IPS-18c (cell line): ENCODE measurements around the gene NAA80.

Experiments used
- H3K4me3 ChIP-seq: 2 replicates; pipeline ENCODE4 v1.7.0; 2013; ENCODE audit warnings: low read depth, mild to moderate bottlenecking, low read length, moderate library complexity; ENCODE audit not compliant: insufficient read depth
- H3K9me3 ChIP-seq: one replicate; pipeline ENCODE4 v1.6.1; 2013; ENCODE audit warnings: mild to moderate bottlenecking, low read length, moderate library complexity; ENCODE audit not compliant: control insufficient read depth, insufficient read depth

NAA80 gene

DNA sequence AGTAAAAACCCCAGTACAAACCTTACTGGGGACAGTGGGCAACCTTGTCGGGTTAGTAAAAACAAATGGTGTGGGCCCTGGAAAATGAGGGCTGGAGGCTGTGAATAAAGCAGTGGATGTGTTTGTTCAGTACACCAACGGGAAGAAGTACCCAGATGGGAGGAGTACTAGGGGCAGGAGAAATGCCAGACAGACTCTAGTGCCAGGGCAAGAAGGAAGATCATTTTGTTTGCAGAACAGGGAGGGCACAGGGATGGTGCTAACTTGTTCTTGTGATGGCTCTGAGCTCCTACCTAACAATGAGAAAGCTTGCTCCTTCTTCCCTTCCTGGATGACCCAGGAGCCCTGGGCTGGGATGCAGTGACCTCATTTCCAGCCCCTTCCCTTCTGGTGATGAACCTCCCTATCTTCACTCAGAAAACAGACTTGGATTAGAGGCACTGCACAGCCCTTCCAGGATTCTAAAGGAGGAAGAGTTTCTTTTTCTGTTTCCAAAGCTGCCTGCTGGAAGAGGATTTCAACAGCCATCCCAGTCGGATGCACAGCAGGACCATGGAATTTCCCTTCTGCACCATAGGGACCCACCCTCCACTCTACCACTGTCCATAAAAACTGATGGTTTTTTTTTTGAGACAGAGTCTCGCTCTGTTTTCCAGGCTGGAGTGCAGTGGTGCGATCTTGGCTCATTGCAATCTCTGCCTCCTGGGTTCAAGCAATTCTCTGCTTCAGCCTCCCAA lies 35.3 kb upstream of the NAA80 start:
- Histone ChIP-seq H3K4me3 (no peak overlapping the region; the same call in 1 of the 2 replicates), H3K9me3 (no peaks in the 10 kb centered on the region)

DNA sequence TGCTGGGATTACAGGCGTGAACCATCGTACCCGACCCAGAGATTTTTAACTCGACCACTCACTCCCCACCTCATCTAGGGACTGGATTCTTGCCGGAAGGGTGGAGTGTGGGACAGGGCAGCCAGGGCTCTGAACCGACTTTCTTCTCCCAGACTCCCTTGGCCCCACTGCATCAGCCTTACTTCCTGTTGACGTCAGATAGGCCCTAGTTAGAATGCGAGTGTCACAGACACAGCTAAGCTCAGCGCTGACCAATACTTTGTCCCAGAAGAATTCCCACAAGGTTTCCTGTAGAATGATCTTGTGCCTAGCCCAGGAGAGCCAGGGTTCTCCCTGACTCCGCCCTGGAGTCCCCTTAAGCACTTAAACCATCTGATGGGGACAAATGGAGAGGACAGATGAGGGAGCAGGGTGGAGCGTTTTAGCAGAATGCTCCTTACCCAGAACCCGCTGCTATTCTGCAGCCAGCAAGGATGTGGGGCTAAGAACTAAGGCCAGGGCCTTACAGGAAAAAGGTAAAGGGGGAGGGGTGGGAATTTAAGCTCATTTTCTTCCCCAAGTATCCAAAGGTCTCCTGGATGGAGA lies 34.6 kb upstream of the NAA80 start:
- no peak overlapping the region for H3K4me3 ChIP-seq

DNA sequence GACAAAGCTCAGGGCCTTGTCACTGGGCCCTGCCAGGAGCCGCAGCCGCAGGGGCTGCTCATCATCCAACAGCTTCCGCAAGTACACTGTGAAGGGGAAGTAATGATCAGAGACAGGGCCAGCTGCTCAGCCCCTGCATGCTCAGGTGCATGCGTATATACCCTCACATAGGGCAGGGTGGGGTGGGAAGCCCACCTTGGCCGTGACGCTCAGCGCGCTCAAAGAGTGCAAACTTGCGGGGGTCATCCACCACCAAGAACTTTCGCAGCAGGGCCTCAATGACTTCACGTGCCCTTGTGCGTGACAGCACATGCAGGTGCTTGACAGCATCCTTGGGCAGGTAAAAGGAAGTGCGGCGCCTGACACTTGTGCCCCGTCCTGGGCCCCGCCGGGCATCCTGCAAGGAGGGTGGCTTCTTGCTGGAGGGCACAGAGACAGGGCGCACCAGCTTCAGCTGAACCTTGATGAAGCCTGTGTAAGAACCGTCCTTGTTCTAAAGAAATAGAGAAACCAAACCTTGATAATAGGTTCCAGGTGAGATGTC lies 32.2 kb upstream of the NAA80 start:
- peaks cover 8% of the 10 kb centered on the region for H3K9me3 ChIP-seq
- H3K4me3 ChIP-seq: no peak overlapping the region

More for the DNA sequence above, 34.6 kb upstream of the NAA80 start:
- H3K9me3 ChIP-seq: no peaks in the 10 kb centered on the region

DNA sequence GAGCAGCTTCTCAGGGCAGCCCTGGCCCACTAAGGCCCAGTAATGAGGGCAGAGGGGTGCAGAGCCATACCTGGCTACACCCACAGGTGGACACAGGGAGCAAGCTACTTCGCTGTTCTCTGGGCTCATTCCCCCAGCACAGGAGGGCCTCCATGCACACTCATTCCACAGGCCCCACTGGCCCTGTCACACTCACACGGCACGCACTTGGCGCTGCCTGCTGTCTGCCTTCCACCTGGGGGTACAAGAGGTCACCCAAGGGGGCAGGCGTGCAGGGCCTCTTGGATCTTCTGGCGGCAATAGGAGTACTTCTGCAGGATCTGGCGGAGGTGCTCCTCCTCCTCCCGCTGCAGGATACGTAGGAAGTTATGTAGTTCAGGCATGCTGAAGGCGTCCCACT lies 31.1 kb upstream of the NAA80 start:
- Histone ChIP-seq H3K4me3 (no peak overlapping the region), H3K9me3 (peaks cover 8% of the 10 kb centered on the region)

DNA sequence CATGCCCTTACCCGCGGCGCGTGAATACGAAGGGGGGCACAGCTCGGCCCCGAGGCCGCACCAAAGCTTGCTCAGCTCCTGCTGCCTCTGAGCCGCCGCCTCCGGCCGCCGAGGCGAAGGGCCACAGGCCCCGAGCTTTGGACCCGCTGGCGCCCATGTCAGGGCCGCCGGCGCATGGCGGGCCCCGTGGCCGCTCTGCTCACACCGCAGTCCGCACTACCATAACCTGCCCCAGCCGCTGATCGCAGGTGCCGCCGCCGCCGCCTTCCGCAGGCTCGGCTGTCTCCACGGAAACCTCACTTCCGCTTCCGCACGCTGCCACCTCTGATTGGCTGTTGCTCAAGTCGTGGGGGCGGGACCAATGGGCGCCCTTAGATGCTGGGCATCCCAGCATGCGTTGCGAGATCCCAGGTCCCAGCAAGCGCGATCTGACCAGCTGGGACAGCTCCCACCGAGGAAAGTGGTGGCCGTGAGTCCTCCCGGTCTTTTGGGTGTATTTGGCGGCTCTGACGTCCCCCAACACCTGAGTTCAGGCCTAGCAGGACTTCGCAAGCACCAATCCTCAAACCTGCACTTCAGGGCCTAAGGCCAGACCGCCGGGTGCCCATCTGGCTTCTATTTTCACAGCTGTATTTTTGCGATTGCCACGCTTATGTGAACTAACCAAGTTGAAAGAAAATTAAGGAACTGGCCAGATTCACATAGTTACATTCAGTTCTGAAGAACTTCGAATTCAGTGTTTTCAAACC lies 28.9 kb upstream of the NAA80 start, which contains the start of gene TUSC2:
Gene TUSC2 (minus strand): TSS at position 281 of the 749 bp plus-strand sequence. CDS start 124 bp downstream, at position 157.
- peaks cover 8% of the 10 kb centered on the region for H3K9me3 ChIP-seq
- peak within 1 kb of the TSS; percentile 91 for H3K4me3 ChIP-seq

DNA sequence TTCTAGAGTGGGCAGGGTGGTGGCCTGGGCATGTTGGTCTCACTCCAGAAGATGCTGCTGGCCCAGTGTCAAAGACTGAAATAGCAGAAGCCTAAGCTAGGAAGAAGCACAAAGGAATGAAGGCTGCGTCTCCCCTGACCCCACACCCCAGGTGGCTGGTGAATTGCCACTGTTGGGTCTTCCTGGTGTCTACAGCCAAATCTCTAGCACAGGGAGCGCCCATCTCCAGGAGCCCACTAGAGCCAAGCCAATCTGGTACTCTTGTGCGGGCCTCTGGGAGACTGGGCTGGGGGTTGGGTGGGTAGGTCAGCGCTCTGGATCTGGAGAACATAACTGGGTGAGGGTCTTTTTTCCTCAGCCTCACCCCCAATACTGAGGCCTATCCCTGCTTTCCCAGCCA lies 27.9 kb upstream of the NAA80 start:
- peaks cover 8% of the 10 kb centered on the region for H3K9me3 ChIP-seq

DNA sequence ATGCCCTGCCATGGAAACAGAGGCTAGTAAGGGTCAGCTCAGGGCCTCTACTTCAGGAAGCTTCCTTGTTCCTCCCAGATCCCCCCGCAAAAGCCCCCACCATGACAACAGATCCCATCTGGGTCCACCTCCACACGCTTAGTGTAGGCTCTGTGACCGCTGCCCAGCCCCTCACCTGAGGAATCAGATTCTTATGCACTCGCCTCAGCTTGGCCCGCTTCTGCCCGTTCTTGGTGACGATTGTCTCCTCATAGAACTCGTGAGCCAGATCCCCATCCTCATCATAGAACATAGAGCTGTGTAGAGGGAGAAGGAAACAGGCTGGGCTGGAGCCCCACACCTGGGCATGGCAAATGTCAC lies 27.0 kb upstream of the NAA80 start:
- no peak overlapping the region for H3K4me3 ChIP-seq
- H3K9me3 ChIP-seq: peaks cover 8% of the 10 kb centered on the region

More for the DNA sequence above, 27.9 kb upstream of the NAA80 start:
- H3K4me3 ChIP-seq: peak overlapping the region; percentile 91

DNA sequence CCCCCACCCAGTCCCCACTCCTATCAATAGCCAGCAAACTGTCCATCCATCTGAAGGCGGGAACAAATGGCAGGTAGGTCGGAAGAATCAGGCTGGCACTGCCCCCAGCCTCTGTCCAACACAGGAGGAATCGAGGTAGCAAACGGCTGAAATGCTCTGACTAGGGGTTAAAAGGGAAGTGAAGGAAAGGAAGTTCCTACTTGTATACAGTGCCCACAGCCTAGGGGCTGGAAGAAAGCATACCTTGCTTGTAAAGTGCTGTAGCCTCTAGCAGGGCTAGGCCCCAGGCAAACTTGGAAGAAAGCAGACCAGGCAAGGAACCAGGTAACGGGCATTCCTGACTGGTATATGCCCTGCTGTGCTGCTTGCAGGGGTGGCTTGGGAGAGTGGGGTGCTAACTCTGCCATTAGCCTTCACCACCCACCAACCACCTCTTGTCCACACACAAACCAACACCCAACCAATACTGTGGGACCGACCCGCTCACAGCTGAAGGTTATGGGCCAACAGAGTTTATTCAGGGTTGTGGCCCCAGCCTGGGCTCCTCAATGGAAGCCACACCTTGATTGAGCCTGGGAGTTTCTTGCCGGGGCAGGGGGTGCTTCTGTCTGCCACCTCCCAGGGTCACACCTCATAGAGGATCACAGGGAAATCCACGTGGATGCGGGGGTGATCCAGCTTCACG lies 26.4 kb upstream of the NAA80 start:
- Histone ChIP-seq H3K4me3 (no peak overlapping the region), H3K9me3 (peaks cover 8% of the 10 kb centered on the region)

DNA sequence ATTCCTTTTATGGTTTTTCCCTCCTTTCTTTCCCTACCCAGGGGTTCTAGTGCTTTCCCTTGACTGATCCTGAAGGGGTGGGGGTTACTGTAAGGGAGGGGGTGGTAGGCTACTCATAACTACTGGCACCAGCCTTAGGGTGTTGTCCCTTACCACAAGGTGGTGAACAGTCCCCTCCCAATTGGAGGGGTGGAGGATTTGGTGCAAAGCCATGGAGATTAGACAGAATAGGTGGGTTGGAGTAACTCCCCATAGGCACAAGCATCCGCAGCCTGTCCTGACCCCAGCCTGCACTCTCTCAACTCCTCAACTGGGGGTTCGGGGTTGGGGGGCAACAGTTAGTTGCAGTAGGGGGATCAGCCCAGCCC lies 25.9 kb upstream of the NAA80 start:
- Histone ChIP-seq H3K9me3 (peaks cover 8% of the 10 kb centered on the region), H3K4me3 (no peak overlapping the region)

DNA sequence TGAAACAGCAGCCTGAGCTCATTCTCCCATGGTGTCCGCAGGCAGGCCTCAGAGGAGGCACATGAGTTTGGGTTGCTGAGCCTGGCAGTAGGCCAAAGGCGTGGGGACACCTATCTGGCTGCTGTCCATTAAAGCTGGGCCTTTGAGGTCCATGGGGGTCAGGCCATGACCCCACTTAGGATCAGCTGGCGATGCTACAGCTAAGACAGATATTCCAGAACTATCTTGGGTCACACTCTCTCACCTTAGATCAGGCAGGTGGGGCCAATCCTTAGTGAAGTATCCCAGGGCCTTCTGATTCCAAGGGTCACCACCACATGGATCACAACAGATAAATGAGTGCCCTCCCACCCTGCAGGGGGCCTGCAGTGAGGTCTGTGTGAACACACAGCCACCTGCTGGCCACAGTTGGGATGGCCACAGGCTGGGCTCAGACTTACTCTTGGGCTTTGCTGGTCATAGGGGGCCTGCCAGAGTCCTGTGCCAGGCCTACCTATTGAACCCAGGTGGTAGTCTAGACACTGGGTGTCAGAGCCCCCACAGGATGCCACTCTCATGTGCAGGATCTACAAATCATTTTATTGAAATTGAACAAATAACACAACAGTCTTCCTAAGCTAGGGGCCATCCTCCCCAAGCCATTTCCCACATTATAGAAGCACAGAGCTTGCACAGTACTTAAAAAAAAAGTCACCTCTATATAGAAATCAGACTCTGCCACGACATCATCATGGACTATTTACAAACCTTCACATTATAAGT lies 25.3 kb upstream of the NAA80 start:
- Histone ChIP-seq H3K9me3 (peaks cover 8% of the 10 kb centered on the region), H3K4me3 (no peak overlapping the region)

DNA sequence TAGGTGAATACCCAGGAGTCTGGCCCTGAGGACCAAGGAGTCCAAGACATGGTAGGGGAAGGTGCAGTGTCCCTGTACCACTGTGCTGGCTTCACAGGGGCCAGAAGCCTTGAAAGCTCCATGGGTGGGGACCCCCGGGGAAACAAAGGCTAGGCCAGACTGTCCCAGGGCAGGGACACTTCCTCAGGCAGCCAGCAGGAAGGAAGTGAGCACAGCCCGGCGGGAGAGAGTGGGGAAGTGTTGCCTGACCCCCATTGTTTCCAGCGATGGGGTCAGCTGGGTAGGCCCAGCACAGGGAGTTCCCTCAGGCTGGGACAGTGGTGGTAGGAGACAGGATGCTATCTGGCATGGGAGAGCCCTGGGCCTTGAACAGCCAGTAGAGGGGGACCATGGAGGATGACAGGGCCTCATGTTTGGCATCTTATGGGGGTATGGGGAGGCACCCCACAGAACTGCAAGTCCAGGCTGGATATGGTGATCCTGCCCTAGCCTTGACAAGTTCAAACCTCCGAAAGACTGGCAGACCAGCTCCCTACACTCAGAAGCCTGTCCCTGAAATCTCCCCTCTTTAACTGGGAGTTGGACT lies 24.5 kb upstream of the NAA80 start:
- H3K9me3 ChIP-seq: peaks cover 8% of the 10 kb centered on the region
- H3K4me3 ChIP-seq: no peak overlapping the region

DNA sequence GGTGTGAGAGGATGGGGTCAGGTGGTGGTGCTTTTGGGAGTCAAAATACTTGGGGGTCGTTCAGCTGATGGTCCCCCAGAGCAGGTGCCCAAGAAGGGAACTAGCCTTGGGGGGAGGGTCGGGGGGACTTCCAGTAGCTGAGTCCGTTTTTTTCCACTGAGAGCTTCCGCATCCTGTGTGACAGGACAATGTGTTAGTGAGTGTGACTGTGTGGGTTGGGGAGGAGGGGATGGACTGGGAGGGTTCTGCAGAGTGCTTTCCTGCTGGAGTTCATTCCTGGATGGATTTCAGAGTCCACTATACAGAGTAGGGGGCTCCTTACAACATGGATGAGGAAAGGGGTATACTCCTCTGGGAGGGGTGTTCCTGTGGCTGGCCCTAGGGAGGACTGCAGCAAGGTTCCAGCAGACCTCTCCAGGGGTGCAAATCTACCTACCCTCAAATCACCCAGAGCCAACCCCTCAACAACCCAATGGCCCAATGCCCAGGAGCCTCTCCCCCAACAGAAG lies 23.9 kb upstream of the NAA80 start:
- Histone ChIP-seq H3K9me3 (peaks cover 4% of the 10 kb centered on the region), H3K4me3 (peak overlapping the region; percentile 71)

DNA sequence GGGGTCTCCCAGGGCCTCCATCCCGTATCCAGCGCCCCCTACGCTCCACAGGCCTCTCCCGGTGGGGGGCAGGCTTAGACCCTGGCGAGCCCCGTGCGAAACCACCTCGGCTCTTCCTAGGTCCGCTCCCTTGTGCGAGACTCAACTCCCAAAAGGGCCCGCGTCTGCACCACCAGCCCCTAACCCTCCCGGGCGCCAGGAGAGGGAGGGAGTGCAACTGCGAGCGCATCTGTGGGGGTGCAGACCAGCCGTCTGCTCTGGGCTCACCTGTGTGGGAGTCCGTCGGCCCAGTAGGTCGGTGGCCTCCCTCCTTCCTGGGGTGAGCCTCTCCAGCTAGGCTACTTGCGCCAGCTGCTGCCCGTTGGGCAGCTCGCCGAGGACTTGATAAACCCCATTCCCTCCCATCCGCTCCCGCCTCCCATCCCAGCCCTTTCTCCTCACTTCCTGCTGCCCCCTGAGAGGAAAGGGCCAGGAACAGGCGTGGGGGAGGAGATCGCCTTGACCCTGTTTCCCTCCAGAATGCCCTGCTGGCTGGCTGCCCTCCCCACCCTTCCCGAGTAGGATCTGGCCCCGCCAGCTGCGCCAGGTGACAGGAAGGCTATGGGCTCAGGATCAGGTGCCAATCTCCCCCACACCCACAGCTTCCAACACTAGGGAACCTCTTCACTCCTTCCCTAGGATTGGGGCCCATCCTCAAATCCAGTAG lies 23.3 kb upstream of the NAA80 start, which contains the start of gene HYAL2:
Gene HYAL2 (minus strand): TSS at position 360 of the 706 bp plus-strand sequence. CDS start 2,256 bp downstream, outside the sequence.
- Histone ChIP-seq H3K4me3 (peak within 1 kb of the TSS; percentile 71), H3K9me3 (no peaks in the 10 kb centered on the region)

DNA sequence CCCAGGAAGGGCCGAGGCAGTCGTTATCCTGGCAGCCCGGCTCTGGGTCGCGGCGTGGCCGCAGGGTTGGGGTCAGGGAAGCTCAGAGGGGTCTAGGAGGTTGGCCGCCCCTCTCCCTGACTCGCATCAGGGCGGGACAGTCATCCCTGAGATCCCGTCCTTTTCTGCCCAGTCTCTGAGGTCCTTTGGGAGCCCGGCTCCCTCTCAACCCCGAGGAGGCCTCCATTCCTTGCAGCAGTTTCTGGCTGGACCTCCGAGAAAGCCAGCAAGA lies 22.8 kb upstream of the NAA80 start:
- Histone ChIP-seq H3K9me3 (no peaks in the 10 kb centered on the region), H3K4me3 (peak overlapping the region; percentile 71)

DNA sequence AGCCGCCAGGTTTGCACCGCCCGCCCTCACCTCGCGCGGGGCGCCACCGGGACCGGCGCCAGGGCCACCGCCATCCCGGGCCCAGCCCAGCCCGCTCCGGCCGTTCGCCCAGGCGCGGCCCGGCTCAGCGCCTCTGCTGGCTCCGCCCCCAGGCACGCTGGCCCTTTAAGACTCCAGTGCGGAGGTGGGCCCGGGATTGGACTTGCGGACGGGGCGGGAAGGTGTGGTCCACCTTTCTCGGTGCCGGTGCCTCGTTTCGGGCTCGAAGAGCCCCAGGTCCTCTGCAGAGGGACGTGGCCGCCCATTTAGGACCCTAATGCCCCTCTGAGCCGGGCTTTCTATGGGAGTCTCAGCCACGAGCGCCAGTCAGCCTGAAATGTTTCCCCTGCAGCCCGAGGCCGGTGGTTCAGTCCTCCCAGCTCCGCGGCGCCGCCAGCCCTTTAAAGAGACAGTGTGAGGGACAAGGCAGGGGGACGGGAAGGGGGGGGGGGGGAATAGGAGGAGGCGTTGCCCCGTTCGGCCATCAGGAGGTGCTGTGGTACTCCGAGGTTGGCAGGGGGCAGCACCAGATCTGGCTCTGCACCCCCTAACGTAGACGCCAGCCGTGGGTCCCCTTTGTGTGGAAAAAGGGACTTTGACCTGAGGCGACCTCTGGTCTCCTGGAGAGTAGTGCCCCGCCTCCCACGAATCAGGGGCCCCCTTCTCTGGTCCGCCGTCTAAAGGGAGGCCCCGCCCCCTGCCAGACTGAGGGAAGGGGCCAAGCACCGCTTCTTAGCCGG lies 22.3 kb upstream of the NAA80 start:
- Histone ChIP-seq H3K4me3 (peak overlapping the region; percentile 71), H3K9me3 (no peaks in the 10 kb centered on the region)
